ENCODE data around the gene CXCL8. TPM values are rescaled to one million over a fixed set of nuclear protein-coding genes. Genes with fewer than 3 reads are reported as not detected.

Gene CXCL8
- total and polyA plus RNA-seq, 2 of the 8 experiments (the other 6 are each of a cell fraction or from before 2014, with no cell fraction given), result not detected

- Histone ChIP-seq H3K4me1 (replicated peaks in 1 of 4; ENCODE audit: control insufficient read depth in 3 of 4, insufficient read depth in 4 of 4, low read length in 3 of 4) (no peaks in the 10 kb centered on the region), H2BK20ac (ENCODE audit: low read length) (no peak overlapping the region), H2AK5ac (ENCODE audit: low read depth, low read length) (no peak overlapping the region), H3K79me1 (ENCODE audit: low read depth, low read length) (no peaks in the 10 kb centered on the region), H3K9me3 (ENCODE audit: insufficient read depth in 2 of 2, low read depth in 1 of 2, low read length in 1 of 2) (no peaks in the 10 kb centered on the region), H4K8ac (ENCODE audit: extremely low read depth, insufficient read depth, low read length) (no peak overlapping the region), H4K91ac (replicated peaks; ENCODE audit: insufficient read length, low read length) (no peak overlapping the region), H3K79me2 (ENCODE audit: control insufficient read depth in 1 of 2, insufficient read depth in 2 of 2, low read length in 2 of 2) (no peaks in the 10 kb centered on the region), H3K9ac (replicated peaks in 1 of 4; ENCODE audit: extremely low read depth in 1 of 4, low read depth in 3 of 4, low read length in 3 of 4) (no peak overlapping the region), H3K23ac (ENCODE audit: insufficient read length) (no peak overlapping the region), H3K23me2 (ENCODE audit: low read depth, low read length) (no peaks in the 10 kb centered on the region; the same call in 1 of the 2 replicates), H4K5ac (ENCODE audit: insufficient read length, low read depth, low read length) (no peak overlapping the region), H3K4ac (replicated peaks; ENCODE audit: insufficient read length, low read depth, low read length) (no peak overlapping the region), H2BK15ac (ENCODE audit: low read length) (no peak overlapping the region), H2BK120ac (replicated peaks; ENCODE audit: low read depth, low read length) (no peak overlapping the region), H3K18ac (ENCODE audit: extremely low read depth, low read length) (no peak overlapping the region), H3K36me3 (ENCODE audit: control insufficient read depth in 2 of 4, insufficient read depth in 4 of 4, low read length in 3 of 4) (no peaks in the 10 kb centered on the region), H2BK12ac (ENCODE audit: low read depth, low read length) (no peak overlapping the region), H3K27me3 (replicated peaks in 1 of 4; ENCODE audit: control insufficient read depth in 3 of 4, extremely low read depth in 1 of 4, insufficient read depth in 3 of 4, low read length in 3 of 4) (no peaks in the 10 kb centered on the region), H3K4me2 (ENCODE audit: insufficient read depth in 1 of 2, low read depth in 2 of 2, low read length in 2 of 2) (no peak overlapping the region), H2BK5ac (ENCODE audit: low read depth, low read length) (no peak overlapping the region), H2AFZ (ENCODE audit: low read length) (no peak overlapping the region), H3K14ac (ENCODE audit: insufficient read length) (no peak overlapping the region), H4K20me1 (replicated peaks in 1 of 2; ENCODE audit: control insufficient read depth in 1 of 2, insufficient read depth in 2 of 2, low read length in 2 of 2) (no peaks in the 10 kb centered on the region), H3K56ac (replicated peaks; ENCODE audit: insufficient read length, low read depth, low read length) (no peak overlapping the region), H3K27ac (ENCODE audit: low read depth, low read length) (no peak overlapping the region), H3K4me3 (ENCODE audit: extremely low read depth in 1 of 4, insufficient read depth in 2 of 4, low read depth in 3 of 4, low read length in 4 of 4) (no peak overlapping the region)
- POLR2A ChIA-PET (ENCODE audit: partially characterized antibody), result no interaction called here
- DNase-seq (ENCODE audit: low read depth in 1 of 2, low spot score in 2 of 2) (no peak), FAIRE-seq (no peak)
- WGBS, 2 experiments (ENCODE audit: extremely low coverage in 1 of 2, insufficient coverage in 1 of 2, insufficient read length in 1 of 2, insufficient replicate concordance in 2 of 2, low coverage in 1 of 2, low lambda C conversion rate in 2 of 2, missing lambda C conversion rate in 1 of 2), result 96% methylated on average over 2 of the region's 2 CpGs; no CpG with 5 or more reads in 1 of the 2 experiments
- CTCF ChIA-PET (ENCODE audit: partially characterized antibody), result interaction anchor here (0.6 kb wide), 1 partner anchor 400 kb away, joined by 4 read pairs; no protein-coding TSS in a partner anchor
- TF ChIP-seq TEAD4 (IDR thresholded peaks at IDR 0.05; ENCODE audit: low read depth, low read length), result no peak
- no peak for TF ChIP-seq SP1 (IDR thresholded peaks at IDR 0.05; ENCODE audit: low read depth, low read length)
- TF ChIP-seq POLR2A (IDR thresholded peaks at IDR 0.05; ENCODE audit: control extremely low read depth in 1 of 2, low read depth in 2 of 2, low read length in 2 of 2), result no peak
- TF ChIP-seq RNF2 (IDR thresholded peaks at IDR 0.05; ENCODE audit: borderline replicate concordance, low read depth, low read length, missing control alignments, poor library complexity, severe bottlenecking), result no peak
- TF ChIP-seq RAD21 (IDR thresholded peaks at IDR 0.05 in 1 of 2, conservative IDR thresholded peaks at IDR 0.05 in 1 of 2; ENCODE audit: low read depth in 2 of 2, low read length in 2 of 2), result no peak
- TF ChIP-seq JUND (IDR thresholded peaks at IDR 0.05; ENCODE audit: low read length), result no peak
- no peak for TF ChIP-seq PHF8 (conservative IDR thresholded peaks at IDR 0.05; ENCODE audit: low read depth, low read length)
Observed at GRCh38 chr4:73734530-73735001, 5.8 kb upstream of the CXCL8 start.

Data from H1 (cell line).